ENCODE data around the gene NME7.
"Not testable (repeated sequence)": the region's sequence is repeated elsewhere in the genome, so short reads cannot be mapped to it uniquely, and the experiment has no call there.

The NME7 gene

DNA sequence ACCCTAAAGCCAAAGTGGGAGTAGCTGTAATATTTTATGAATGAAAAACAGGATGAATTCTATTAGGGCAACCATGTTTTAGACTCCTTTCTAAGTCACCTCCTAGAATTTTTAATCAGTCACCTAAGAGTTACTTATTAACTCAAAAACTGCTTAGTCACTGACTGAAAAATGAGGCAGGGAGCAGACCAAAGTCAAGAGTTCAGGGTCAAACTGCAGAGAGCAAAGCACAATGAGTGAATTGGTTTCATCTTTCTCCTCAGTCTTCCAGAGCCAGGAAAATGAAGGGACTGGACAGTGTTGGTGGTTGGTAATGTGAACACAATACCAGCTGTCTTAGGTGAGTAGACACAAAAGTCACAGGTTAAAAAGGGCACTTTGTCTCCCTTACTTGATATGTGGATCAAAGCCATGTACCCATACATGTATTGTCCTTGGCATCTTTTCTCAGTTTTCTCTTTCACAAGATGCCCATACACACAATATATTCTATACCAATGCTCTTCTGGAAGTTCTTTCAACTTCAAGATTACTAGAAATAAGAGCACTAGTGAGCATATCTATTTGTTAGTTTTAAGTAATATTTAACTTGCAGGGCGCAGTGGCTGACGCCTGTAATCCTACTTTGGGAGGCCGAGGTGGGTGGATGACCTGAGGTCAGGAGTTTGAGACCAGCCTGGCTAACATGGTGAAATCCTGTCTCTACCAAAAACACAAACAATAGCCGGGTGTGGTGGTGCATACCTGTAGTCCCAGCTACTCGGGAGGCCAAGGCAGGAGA is 218.9 kb downstream of the NME7 start:
- no peak for DNase-seq

DNA sequence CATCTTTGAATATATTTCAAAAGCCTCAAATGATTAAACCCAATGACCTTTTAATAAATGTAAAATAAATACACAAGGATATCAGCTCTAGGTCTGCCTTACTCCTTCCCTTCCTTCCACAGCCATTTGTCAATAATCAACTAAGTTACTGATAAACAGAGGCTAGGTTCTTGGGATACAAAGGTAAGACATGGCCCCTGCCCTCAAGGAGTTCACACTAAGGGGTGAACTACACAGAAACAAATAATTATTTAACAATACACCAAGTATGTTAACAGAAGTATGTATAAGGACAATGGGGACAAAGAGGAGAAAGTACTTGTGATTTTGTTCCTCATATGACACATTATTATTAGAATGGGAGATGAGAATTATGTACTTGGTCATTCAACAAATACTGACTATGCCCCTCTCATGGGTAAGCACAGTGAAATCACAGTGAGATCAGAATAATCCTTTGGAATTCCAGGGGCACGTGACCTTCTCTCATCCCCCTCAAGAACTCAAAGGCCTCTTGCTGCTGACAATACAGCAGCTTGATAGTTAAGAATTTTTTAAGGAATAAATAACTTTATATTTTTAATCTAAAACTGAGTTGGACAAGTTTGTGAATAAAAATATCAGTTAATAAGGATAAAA is 220.9 kb downstream of the NME7 start:
- DNase-seq, result no peak

GRCh38 chr1:169144941-169145626 is 222.5 kb downstream of the NME7 start:
- DNase-seq, result no peak

DNA sequence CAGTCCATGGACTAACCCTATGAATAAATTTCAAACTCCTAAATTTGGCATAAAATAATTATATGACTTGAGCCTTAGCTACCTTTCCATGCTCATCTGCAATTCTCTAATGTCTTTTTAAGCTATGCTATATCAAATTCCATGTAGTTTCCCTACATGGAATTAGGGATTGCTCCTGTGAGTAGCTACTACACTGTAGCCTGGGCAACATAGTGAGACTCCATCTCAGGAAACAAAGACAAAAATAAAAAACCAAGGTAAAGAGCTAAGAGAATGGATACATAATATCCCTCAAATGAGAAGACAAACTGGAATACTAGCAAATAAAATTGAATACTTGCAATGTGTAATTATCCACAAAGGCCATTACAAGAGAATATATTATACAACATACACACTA is 223.6 kb downstream of the NME7 start:
- no peak for DNase-seq

DNA sequence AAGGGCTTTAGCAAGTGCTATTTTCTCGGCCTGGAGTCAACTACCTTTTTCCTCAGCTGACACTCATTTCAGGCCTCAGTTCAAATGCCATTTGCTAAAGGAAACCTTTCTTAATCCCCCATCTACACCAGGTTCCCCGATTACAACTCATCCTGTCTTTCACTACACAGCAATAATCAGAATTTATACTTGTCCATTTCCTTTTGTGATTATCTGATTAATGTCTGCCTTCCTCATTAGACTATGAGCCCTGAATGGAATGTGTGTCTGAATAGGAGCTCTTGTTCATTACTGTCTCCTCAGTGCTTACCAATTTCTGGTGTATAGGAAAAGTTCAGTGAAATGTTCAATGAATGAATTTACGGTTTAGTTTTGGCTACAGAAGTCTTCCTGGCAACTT is 224.3 kb downstream of the NME7 start:
- no peak for DNase-seq

- no peak for DNase-seq
These were observed 225.5 kb downstream of the NME7 start for GRCh38 chr1:169142129-169142528.

- no peak for DNase-seq
These were observed 226.2 kb downstream of the NME7 start for GRCh38 chr1:169141356-169141755.

- no peak for DNase-seq
These were observed 228.5 kb downstream of the NME7 start for GRCh38 chr1:169138866-169139670.

GRCh38 chr1:169137357-169137756 is 230.2 kb downstream of the NME7 start:
- DNase-seq, result no peak

DNA sequence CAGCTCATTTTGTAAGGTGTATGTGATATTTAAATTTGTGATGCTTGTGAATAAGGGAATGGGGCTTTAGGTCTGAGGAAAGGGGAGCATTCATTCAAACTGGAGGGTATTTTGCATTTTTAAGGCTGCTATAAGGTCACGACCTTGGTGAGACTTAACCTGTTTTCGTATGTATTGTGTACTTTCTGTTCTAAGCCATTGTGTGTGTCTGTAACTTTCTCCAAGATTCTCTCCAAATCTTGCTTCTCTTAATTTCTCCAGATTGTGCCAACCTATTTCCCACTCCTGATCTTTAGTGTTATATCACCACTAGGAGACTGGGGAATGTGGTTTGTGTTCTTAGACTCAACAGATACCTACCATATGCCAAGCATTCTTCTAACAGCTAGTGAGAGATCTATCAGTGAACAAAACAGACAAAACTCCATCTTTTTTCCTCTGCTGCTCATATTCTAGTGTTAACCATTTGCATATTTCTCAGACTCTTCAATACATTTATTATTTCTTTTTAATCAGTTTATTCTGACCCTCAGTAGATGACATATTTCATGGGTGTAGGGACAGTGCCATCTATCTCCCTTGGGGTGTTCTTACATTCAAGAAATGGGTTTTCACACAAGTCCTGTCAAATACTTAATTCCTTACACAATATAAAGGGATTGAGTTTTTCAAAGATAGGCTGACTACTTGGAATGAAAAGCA is 233.6 kb downstream of the NME7 start:
- DNase-seq, result no peak

- no peak for DNase-seq
These were observed 234.4 kb downstream of the NME7 start for GRCh38 chr1:169133228-169133576.

GRCh38 chr1:169132512-169133227 is 234.9 kb downstream of the NME7 start:
- DNase-seq, result no peak

DNA sequence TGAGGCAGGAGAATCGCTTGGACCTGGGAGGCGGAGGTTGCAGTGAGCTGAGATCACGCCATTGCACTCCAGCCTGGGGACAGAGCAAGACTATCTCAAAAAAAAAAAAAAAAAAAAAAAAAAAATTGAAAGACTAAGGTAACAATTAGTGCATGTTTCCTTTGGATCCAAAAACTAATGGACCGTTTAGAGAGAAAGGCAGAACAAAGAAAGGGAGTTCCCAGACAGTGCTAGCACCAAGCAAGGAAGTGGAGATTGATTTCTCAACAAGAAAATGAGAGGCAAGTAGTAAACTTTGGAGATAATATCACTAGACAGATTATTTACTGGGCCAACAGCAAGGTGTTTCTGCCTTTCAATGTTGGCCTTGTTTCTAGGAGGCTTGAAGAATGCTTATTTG is 236.9 kb downstream of the NME7 start:
- no peak for DNase-seq

DNA sequence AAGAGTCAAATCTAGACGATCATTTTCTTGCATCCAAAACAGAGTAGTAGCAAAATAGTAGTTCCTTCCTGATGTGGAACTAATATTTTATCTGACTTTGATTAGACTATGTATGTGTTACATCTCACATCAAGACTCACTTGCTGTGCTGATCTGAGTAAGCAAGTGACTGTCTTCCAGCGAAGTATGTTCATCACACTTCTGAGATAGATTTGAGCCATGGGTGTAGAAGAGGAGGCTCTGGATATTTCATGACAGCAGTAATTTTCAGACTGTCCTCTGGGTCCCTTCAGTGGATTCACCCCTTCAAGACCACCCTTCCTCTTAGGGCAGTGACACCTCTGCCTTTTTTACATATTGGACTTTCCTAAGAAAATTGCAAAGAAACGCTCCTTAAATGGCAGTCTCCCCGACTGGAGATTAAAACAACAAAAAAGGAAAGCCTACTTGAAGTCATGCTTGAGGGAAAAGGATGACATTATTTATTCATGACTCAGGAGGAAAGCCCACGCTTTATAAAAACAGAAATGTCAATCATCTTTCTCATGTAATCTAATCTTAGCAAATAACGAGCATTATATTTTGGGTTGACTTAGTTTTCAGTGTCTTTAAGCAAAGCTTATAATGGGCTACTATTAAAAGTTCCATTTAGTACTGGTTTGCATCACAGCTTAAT is 238.3 kb downstream of the NME7 start:
- no peak for DNase-seq

- no peak for DNase-seq
These were observed 239.0 kb downstream of the NME7 start for GRCh38 chr1:169128562-169128961.

- DNase-seq, result no peak
These were observed 240.3 kb downstream of the NME7 start for GRCh38 chr1:169127305-169127704.

GRCh38 chr1:169126335-169126734 is 241.3 kb downstream of the NME7 start:
- DNase-seq, result no peak

- not testable (repeated sequence) for DNase-seq
These were observed 242.0 kb downstream of the NME7 start for GRCh38 chr1:169125597-169125996.

DNA sequence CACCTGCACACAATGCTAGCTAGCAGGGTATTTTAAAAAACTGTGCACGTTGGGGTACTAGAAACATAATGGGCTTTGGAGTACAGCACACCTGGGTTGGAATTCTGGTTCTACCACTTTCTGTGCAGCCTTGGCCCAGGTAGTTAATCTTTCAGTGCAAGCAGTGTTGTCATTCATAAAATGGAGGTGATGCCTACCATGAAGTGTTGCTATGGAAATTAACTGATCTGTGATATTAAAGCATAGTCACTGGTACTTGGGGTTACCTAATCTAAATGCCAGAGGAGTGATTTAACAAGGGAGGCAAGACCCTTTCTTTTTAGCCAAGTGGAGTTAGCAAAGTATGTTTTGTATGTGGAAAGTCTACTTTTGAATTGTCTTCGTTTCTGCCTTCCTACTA is 243.1 kb downstream of the NME7 start:
- DNase-seq, result no peak

GRCh38 chr1:169122976-169123375 is 244.6 kb downstream of the NME7 start:
- no peak for DNase-seq

- DNase-seq, result no peak
These were observed 246.3 kb downstream of the NME7 start for GRCh38 chr1:169121146-169121923.

Measured in NCI-H1694 (cell line).